Naive thymus-derived CD4-positive, alpha-beta T cell (primary cell): Measurements from ENCODE around the gene ANKS1B. TPM values are rescaled to one million over a fixed set of nuclear protein-coding genes. Genes with fewer than 3 reads are reported as not detected.
"Not testable (repeated sequence)": the region's sequence is repeated elsewhere in the genome, so short reads cannot be mapped to it uniquely, and the experiment has no call there.

Experiments used
- ATAC-seq: fragments of 150-1000 bp; cut with Tn5 transposase; 2 replicates; pipeline ENCODE4 v1.10.0; 2021; ENCODE audit warnings: mild to moderate bottlenecking, moderate library complexity
- CTCF ChIA-PET: fragments of 350-600 bp; sonication (Branson Sonifier 250); formaldehyde crosslinking; loops from one replicate; lab custom pipeline; 2021; ENCODE audit warnings: antibody characterized with exemption; lab: Charles Lee
- POLR2A ChIA-PET: fragments of 350-600 bp; sonication (Branson Sonifier 250); formaldehyde crosslinking; loops from one replicate; lab custom pipeline; 2021; ENCODE audit warnings: antibody characterized with exemption, inconsistent platforms; lab: Charles Lee
- DNase-seq, 9 donors: peaks; one replicate each; pipeline versions ENCODE4 v3.0.0 to v3.0.0-alpha.2; 2020 to 2022; ENCODE audit warnings: mixed read lengths in 1 of 9
- H3K27ac ChIP-seq: one replicate; pipeline ENCODE4 v1.7.0; 2013; ENCODE audit warnings: mild to moderate bottlenecking, low read depth, low read length, moderate library complexity
- H3K27me3 ChIP-seq, 2 donors: one replicate each; pipeline ENCODE4 v1.7.0; 2013; ENCODE audit warnings: low read length in 2 of 2, mild to moderate bottlenecking in 2 of 2, moderate library complexity in 2 of 2; ENCODE audit not compliant: control insufficient read depth in 2 of 2, insufficient read depth in 2 of 2
- H3K36me3 ChIP-seq, 3 experiments: 1 replicate in 2 of 3; 2 replicates in 1 of 3; pipeline ENCODE4 v1.7.0; 2013; ENCODE audit warnings: low read length in 3 of 3, mild to moderate bottlenecking in 3 of 3, moderate library complexity in 1 of 3; ENCODE audit not compliant: insufficient read depth in 3 of 3, control insufficient read depth in 2 of 3
- H3K4me1 ChIP-seq, 2 donors: one replicate each; pipeline ENCODE4 v1.7.0; 2013; ENCODE audit warnings: low read length in 2 of 2, mild to moderate bottlenecking in 2 of 2, moderate library complexity in 1 of 2; ENCODE audit not compliant: control insufficient read depth in 2 of 2, insufficient read depth in 2 of 2
- H3K4me3 ChIP-seq: 2 replicates; pipeline ENCODE4 v1.7.0; 2013; ENCODE audit warnings: mild to moderate bottlenecking, low read length
- H3K9me3 ChIP-seq, 3 experiments: 1 replicate in 2 of 3; 2 replicates in 1 of 3; pipeline ENCODE4 v1.7.0; 2013; ENCODE audit warnings: low read length in 3 of 3; ENCODE audit not compliant: control insufficient read depth in 2 of 3
- H3K27ac Mint-ChIP-seq, 9 donors: one replicate each; pipeline ENCODE4 v1.8.0; 2020 to 2022; ENCODE audit warnings: mixed read lengths in 9 of 9, mild to moderate bottlenecking in 8 of 9, moderate library complexity in 5 of 9, inconsistent platforms in 2 of 9
- H3K27me3 Mint-ChIP-seq, 5 donors: one replicate each; pipeline ENCODE4 v1.8.0; 2021 to 2022; ENCODE audit warnings: mixed read lengths in 5 of 5, mild to moderate bottlenecking in 1 of 5
- H3K36me3 Mint-ChIP-seq, 5 donors: one replicate each; pipeline ENCODE4 v1.8.0; 2020 to 2022; ENCODE audit warnings: mixed read lengths in 5 of 5, mild to moderate bottlenecking in 3 of 5, inconsistent platforms in 1 of 5
- H3K4me1 Mint-ChIP-seq, 7 donors: one replicate each; pipeline ENCODE4 v1.8.0; 2020 to 2022; ENCODE audit warnings: mixed read lengths in 7 of 7, mild to moderate bottlenecking in 3 of 7, inconsistent platforms in 1 of 7
- H3K4me3 Mint-ChIP-seq, 10 donors: one replicate each; pipeline ENCODE4 v1.8.0; 2020 to 2022; ENCODE audit warnings: mild to moderate bottlenecking in 10 of 10, mixed read lengths in 10 of 10, moderate library complexity in 6 of 10, inconsistent platforms in 2 of 10
- H3K9me3 Mint-ChIP-seq, 11 donors: one replicate each; pipeline ENCODE4 v1.8.0; 2020 to 2022; ENCODE audit warnings: mixed read lengths in 11 of 11, mild to moderate bottlenecking in 4 of 11, inconsistent platforms in 1 of 11, moderate library complexity in 1 of 11
- intact Hi-C, 2 donors: fragments of 100-400 bp; cut with micrococcal nuclease; formaldehyde crosslinking; loops; one replicate each; pipeline ENCODE4 v1.15.1; 2023
- polyA plus RNA-seq, 2 donors: library from polyadenylated mRNA; unstranded; fragments of 300-500 nt; fragmentation: Illumina TruSeq; gene quantifications; one replicate each; pipeline ENCODE4 v1.2.3, GENCODE V29; 2021
- total RNA-seq, 6 experiments: library from RNA in 5 of 6; stranded (reverse) in 5 of 6; gene quantifications; 1 replicate in 5 of 6; 2 replicates in 1 of 6; pipeline ENCODE4 v1.2.3 and lab custom pipeline; 2021 to 2026

The ANKS1B gene
- total and polyA plus RNA-seq, 7 experiments from 2014 or later, result 0.97 TPM; not detected in 6

GRCh38 chr12:98769068-98769467 lies 1215.7 kb downstream of the ANKS1B start:
- Histone ChIP-seq H3K36me3 (no peaks in the 10 kb centered on the region), H3K4me3 (no peak overlapping the region), H3K27ac (no peak overlapping the region), H3K4me1 (no peaks in the 10 kb centered on the region), H3K9me3 (no peaks in the 10 kb centered on the region), H3K27me3 (no peaks in the 10 kb centered on the region)
- Mint-ChIP-seq H3K27me3 (peaks cover 0 to 9% (median 6%) of the 10 kb centered on the region in 5 donors), H3K4me3 (no peak overlapping the region), H3K4me1 (peaks cover 0 to 5% (median 0%) of the 10 kb centered on the region in 7 donors), H3K27ac (no peak overlapping the region), H3K36me3 (peaks cover 0 to 7% (median 0%) of the 10 kb centered on the region in 5 donors), H3K9me3 (peaks cover 0 to 6% (median 0%) of the 10 kb centered on the region in 11 donors)
- POLR2A ChIA-PET, result no interaction called here
- ATAC-seq (no peak), DNase-seq (no peak)
- CTCF ChIA-PET, result no interaction called here
- intact Hi-C loops, result no loop called here

DNA sequence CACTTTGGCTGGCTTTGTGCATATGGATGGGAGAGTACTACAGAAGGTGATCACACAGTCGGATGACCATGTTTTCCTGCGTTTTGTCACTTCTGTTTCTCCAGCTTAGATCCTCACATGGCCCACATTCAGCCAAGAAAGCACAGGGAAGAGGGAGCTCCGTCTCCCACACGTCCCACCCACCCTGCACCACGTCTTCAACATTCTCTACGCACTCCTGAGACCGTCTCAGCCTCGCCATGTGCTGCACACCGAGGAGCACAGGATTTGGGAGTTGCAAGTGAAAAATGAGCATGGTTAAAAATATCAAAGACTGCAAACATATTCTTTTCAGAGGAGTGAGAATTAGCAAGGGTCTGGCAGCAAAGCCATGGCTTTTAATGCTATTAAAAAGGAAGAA lies 1217.5 kb downstream of the ANKS1B start:
- Histone ChIP-seq H3K36me3 (no peaks in the 10 kb centered on the region), H3K27me3 (no peaks in the 10 kb centered on the region), H3K4me1 (no peaks in the 10 kb centered on the region), H3K27ac (no peak overlapping the region), H3K4me3 (no peak overlapping the region), H3K9me3 (no peaks in the 10 kb centered on the region)
- peaks cover 0 to 13% (median 6%) of the 10 kb centered on the region in 5 donors for H3K27me3 Mint-ChIP-seq
- H3K4me1 Mint-ChIP-seq, result peaks cover 0 to 3% (median 0%) of the 10 kb centered on the region in 7 donors
- H3K4me3 Mint-ChIP-seq, result no peak overlapping the region
- ChIA-PET CTCF (no interaction called here), POLR2A (no interaction called here)
- H3K27ac Mint-ChIP-seq, result no peak overlapping the region
- H3K36me3 Mint-ChIP-seq, result peaks cover 0 to 6% (median 0%) of the 10 kb centered on the region in 5 donors
- no peak for DNase-seq
- ATAC-seq, result no peak
- peaks cover 0 to 3% (median 0%) of the 10 kb centered on the region in 11 donors for H3K9me3 Mint-ChIP-seq
- intact Hi-C loops, result no loop called here

- Histone ChIP-seq H3K9me3 (no peaks in the 10 kb centered on the region), H3K36me3 (no peaks in the 10 kb centered on the region), H3K4me3 (no peak overlapping the region), H3K27ac (no peak overlapping the region), H3K27me3 (no peaks in the 10 kb centered on the region), H3K4me1 (no peaks in the 10 kb centered on the region)
- Mint-ChIP-seq H3K9me3 (no peaks in the 10 kb centered on the region), H3K36me3 (no peaks in the 10 kb centered on the region), H3K27ac (no peak overlapping the region), H3K27me3 (peaks cover 0 to 15% (median 6%) of the 10 kb centered on the region in 5 donors), H3K4me3 (no peak overlapping the region), H3K4me1 (no peaks in the 10 kb centered on the region)
- no peak for DNase-seq
- no peak for ATAC-seq
- CTCF ChIA-PET, result no interaction called here
- intact Hi-C loops, result no loop called here
- POLR2A ChIA-PET, result no interaction called here
These were observed 1221.1 kb downstream of the ANKS1B start for GRCh38 chr12:98763656-98764055.

- peaks cover 0 to 2% (median 0%) of the 10 kb centered on the region in 11 donors for H3K9me3 Mint-ChIP-seq
- H3K27ac Mint-ChIP-seq, result no peak overlapping the region
- H3K4me1 Mint-ChIP-seq, result peaks cover 0 to 17% (median 0%) of the 10 kb centered on the region in 7 donors
- Histone ChIP-seq H3K36me3 (no peaks in the 10 kb centered on the region), H3K9me3 (no peaks in the 10 kb centered on the region), H3K4me1 (no peaks in the 10 kb centered on the region), H3K27ac (no peak overlapping the region), H3K27me3 (no peaks in the 10 kb centered on the region), H3K4me3 (no peak overlapping the region)
- intact Hi-C loops, result no loop called here
- ChIA-PET CTCF (no interaction called here), POLR2A (no interaction called here)
- no peaks in the 10 kb centered on the region for H3K36me3 Mint-ChIP-seq
- DNase-seq (no peak), ATAC-seq (no peak)
- peaks cover 0 to 10% (median 3%) of the 10 kb centered on the region in 5 donors for H3K27me3 Mint-ChIP-seq
- H3K4me3 Mint-ChIP-seq, result no peak overlapping the region
These were observed 1226.4 kb downstream of the ANKS1B start for GRCh38 chr12:98758331-98758730.

DNA sequence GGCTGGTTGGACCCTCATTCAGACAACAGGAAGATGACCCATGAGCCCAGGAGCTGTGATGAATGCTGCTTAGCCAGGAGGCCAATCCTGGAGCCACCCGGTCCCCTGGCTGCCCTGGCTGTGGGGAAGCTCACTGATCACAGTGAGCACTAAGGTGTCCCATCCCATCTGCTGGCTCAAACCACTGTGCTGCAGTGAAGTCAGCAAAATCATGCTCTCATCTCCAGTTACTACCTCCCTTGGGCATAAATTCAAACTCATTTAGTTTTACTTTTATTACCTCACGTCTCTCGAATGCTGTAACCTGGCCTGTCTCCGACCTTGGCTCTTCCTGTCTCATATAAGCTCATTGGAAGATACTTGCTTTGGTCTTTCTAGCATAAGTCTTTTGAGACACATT lies 1227.3 kb downstream of the ANKS1B start:
- POLR2A ChIA-PET, result no interaction called here
- peaks cover 0 to 10% (median 3%) of the 10 kb centered on the region in 5 donors for H3K27me3 Mint-ChIP-seq
- H3K9me3 Mint-ChIP-seq, result peaks cover 0 to 2% (median 0%) of the 10 kb centered on the region in 11 donors
- no peaks in the 10 kb centered on the region for H3K36me3 Mint-ChIP-seq
- no peak overlapping the region for H3K4me3 ChIP-seq
- no peaks in the 10 kb centered on the region for H3K27me3 ChIP-seq
- DNase-seq, result no peak
- intact Hi-C loops, result no loop called here
- H3K27ac ChIP-seq, result no peak overlapping the region
- H3K4me1 Mint-ChIP-seq, result peaks cover 0 to 17% (median 0%) of the 10 kb centered on the region in 7 donors
- H3K9me3 ChIP-seq, result no peaks in the 10 kb centered on the region
- no peak overlapping the region for H3K4me3 Mint-ChIP-seq
- CTCF ChIA-PET, result no interaction called here
- no peaks in the 10 kb centered on the region for H3K36me3 ChIP-seq
- ATAC-seq, result no peak
- no peaks in the 10 kb centered on the region for H3K4me1 ChIP-seq
- H3K27ac Mint-ChIP-seq, result no peak overlapping the region

DNA sequence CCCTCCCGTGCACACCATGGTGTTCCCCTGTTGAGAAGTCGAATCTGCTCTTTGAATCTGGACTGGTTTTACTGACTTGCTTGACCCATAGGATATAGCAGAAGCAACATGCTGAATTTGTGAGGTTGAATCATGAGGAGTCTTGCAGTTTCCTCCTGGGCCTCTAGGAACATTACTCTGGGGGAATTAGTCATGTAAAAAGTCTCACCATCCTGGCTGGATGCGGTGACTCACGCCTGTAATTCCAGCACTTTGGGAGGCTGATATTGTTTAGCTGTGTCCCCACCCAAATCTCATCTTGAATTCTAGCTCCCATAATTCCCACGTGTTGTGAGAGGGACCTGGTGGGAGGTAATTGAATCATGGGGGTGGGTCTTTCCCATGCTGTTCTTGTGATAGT lies 1228.9 kb downstream of the ANKS1B start:
- CTCF ChIA-PET, H3K9me3 Mint-ChIP-seq: not testable (repeated sequence)

DNA sequence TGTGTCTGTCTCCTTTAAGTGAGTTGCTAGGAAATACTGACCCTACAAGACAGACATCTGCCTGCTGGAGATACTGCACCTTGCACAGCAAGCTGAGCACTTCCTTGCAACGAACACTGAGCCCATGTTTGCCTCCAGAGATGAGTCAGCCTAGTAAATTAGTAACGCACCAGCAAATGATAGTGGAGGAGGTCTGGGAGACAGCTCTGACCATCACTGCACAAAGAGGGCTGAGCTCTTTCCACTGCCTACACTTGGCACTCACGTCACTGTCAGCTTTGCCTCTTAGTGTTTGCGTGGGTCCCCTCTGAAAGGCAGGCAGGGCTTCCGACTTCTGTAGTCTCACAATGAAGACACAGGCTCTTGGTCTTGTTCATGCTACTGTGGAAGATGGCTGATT lies 1230.6 kb downstream of the ANKS1B start:
- Histone ChIP-seq H3K9me3 (no peaks in the 10 kb centered on the region), H3K4me3 (no peak overlapping the region), H3K4me1 (no peaks in the 10 kb centered on the region), H3K36me3 (no peaks in the 10 kb centered on the region), H3K27ac (no peak overlapping the region), H3K27me3 (no peaks in the 10 kb centered on the region)
- ChIA-PET POLR2A (no interaction called here), CTCF (no interaction called here)
- no peak for ATAC-seq
- H3K27ac Mint-ChIP-seq, result peak overlapping the region in 1 of 9 donors; percentile 44
- no peaks in the 10 kb centered on the region for H3K36me3 Mint-ChIP-seq
- DNase-seq, result peak in 1 of 9 donors; percentile 34
- peaks cover 0 to 17% (median 0%) of the 10 kb centered on the region in 7 donors for H3K4me1 Mint-ChIP-seq
- peak overlapping the region in 1 of 10 donors; percentile 44 for H3K4me3 Mint-ChIP-seq
- H3K9me3 Mint-ChIP-seq, result peaks cover 0 to 2% (median 0%) of the 10 kb centered on the region in 11 donors
- peaks cover 0 to 19% (median 13%) of the 10 kb centered on the region in 5 donors for H3K27me3 Mint-ChIP-seq
- intact Hi-C loops, result no loop called here

More for the DNA sequence above, 1228.9 kb downstream of the ANKS1B start:
- DNase-seq, ATAC-seq, H3K36me3 Mint-ChIP-seq, H3K27me3 Mint-ChIP-seq, H3K27ac ChIP-seq, H3K27me3 ChIP-seq, H3K4me3 Mint-ChIP-seq, H3K9me3 ChIP-seq, H3K27ac Mint-ChIP-seq, H3K4me1 ChIP-seq, POLR2A ChIA-PET, intact Hi-C loops, H3K36me3 ChIP-seq, H3K4me3 ChIP-seq: not testable (repeated sequence)
- H3K4me1 Mint-ChIP-seq, result peaks cover 0 to 17% (median 0%) of the 10 kb centered on the region in 7 donors
